ENCODE results near the gene MACC1. TPM values are rescaled to one million over a fixed set of nuclear protein-coding genes. Genes with fewer than 3 reads are reported as not detected.

MACC1 gene
- polyA plus RNA-seq, 1 experiment = not detected

DNA sequence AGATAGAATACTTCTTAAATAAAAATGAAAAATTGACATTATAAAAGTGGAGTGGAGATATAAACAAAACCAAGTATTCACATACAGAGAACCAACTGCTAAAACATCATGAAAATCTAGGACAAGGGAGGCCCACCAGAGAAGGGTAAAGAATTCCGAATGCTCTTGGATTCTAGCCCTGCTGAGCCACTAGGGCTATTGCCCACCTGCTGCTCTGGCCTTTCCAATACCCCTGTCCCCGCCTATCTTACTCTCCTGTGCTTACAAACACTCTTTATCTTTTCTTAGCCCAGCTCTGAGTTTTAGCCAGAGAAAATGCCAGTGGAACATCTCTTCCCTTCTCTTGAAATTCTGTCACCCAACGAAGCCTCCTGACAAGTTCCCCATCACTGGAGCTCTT, 100.3 kb downstream of the MACC1 start:
- Histone ChIP-seq H3K27me3 (ENCODE audit: control insufficient read depth, insufficient read depth, low read length) (no peaks in the 10 kb centered on the region), H3K4me3 (ENCODE audit: low read depth, low read length) (no peak overlapping the region), H3K36me3 (ENCODE audit: control insufficient read depth, insufficient read depth, low read length) (no peaks in the 10 kb centered on the region)
- TF ChIP-seq, protein P1, sequence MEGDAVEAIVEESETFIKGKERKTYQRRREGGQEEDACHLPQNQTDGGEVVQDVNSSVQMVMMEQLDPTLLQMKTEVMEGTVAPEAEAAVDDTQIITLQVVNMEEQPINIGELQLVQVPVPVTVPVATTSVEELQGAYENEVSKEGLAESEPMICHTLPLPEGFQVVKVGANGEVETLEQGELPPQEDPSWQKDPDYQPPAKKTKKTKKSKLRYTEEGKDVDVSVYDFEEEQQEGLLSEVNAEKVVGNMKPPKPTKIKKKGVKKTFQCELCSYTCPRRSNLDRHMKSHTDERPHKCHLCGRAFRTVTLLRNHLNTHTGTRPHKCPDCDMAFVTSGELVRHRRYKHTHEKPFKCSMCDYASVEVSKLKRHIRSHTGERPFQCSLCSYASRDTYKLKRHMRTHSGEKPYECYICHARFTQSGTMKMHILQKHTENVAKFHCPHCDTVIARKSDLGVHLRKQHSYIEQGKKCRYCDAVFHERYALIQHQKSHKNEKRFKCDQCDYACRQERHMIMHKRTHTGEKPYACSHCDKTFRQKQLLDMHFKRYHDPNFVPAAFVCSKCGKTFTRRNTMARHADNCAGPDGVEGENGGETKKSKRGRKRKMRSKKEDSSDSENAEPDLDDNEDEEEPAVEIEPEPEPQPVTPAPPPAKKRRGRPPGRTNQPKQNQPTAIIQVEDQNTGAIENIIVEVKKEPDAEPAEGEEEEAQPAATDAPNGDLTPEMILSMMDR (IDR thresholded peaks at IDR 0.05; ENCODE audit: insufficient read depth, low read depth, low read length) = no peak
- ChIA-PET POLR2A (no interaction called here), CTCF (no interaction called here)
- no peak for DNase-seq (ENCODE audit: low read depth)

DNA sequence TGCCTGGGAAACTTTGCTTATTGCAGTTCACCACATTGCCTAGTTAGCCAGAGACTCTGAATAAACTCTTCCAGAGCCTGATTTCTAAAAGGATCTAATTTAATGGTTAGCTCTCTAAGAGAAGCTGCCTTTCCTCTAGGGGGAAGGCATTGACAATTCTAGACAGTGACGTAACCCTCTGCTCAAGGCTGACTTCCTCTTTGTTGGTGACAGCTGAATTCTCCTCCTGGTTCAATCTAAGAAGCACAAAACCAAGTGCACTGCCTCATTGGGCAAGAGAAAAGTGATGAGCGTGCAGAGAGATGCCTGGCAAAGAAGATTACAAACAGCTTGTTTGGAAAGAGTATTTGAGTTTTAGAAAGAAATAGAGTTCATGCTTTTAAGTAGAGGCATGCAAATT, 102.7 kb downstream of the MACC1 start:
- no peaks in the 10 kb centered on the region for H3K27me3 ChIP-seq (ENCODE audit: control insufficient read depth, insufficient read depth, low read length)
- H3K4me3 ChIP-seq (ENCODE audit: low read depth, low read length) = no peak overlapping the region
- H3K36me3 ChIP-seq (ENCODE audit: control insufficient read depth, insufficient read depth, low read length) = no peaks in the 10 kb centered on the region
- CTCF ChIA-PET = interaction anchor here (0.9 to 1.1 kb wide), 2 partner anchors 11 to 132 kb away, joined by 3 read pairs; no protein-coding TSS in a partner anchor
- no peak for DNase-seq (ENCODE audit: low read depth)
- POLR2A ChIA-PET = no interaction called here
- TF ChIP-seq, protein P1 (IDR thresholded peaks at IDR 0.05; ENCODE audit: insufficient read depth, low read depth, low read length) = no peak

DNA sequence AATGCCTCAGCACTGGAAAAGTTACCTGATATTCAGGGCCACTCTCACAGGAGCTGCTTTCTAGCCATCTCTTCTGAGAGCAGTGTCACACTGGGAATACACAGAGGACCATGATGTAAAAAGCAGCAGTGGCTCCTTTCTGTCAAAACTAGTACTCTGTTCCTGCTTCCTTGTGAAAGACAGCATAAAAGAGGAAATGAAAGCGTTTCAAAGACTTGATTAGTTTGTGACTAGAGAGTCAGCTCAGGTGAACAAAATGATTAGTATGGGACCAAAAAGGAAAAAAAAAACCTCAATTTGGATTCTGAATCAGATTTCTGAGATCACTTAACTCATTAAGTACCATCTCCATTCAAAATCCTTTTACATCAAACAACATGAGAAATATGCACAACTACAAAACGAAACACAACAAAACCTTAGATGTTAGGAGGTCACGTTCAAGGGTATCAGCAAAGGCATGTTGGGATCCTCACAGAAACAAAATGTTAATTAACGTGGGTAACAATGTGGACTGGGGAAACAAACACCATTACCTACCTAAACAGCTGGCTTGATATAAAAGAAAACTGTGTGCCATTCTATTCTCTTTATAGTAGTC, 103.7 kb downstream of the MACC1 start:
- TF ChIP-seq, protein P1 (IDR thresholded peaks at IDR 0.05; ENCODE audit: insufficient read depth, low read depth, low read length) = no peak

DNA sequence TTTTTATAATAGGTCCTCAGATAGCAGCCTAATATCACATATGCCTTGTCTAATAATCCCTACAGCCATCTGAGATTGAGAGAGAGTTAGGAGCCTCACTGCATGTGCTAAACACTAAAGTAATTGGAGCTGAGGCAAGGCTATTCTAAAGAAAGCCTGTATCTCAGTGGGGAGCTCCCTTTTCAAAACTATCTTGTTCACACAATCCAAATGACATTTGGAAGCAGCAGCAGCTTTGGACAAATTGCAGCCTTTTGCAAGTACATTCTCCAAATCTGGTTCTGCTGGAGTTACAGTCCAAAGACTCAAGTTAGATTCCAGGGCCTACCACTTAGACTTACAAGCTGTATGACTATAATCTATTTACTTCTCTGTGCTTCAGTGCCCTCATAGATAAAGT, 104.5 kb downstream of the MACC1 start:
- Histone ChIP-seq H3K36me3 (ENCODE audit: control insufficient read depth, insufficient read depth, low read length) (no peaks in the 10 kb centered on the region), H3K4me3 (ENCODE audit: low read depth, low read length) (no peak overlapping the region), H3K27me3 (ENCODE audit: control insufficient read depth, insufficient read depth, low read length) (no peaks in the 10 kb centered on the region)
- CTCF ChIA-PET = interaction anchor here (1.0 to 1.2 kb wide), 2 partner anchors 11 to 19 kb away, joined by 3 read pairs; no protein-coding TSS in a partner anchor
- no peak for DNase-seq (ENCODE audit: low read depth)
- TF ChIP-seq, protein P1 (IDR thresholded peaks at IDR 0.05; ENCODE audit: insufficient read depth, low read depth, low read length) = no peak
- POLR2A ChIA-PET = no interaction called here

More for the DNA sequence above, 103.7 kb downstream of the MACC1 start:
- ChIA-PET CTCF (interaction anchor here (1.0 to 1.2 kb wide), 2 partner anchors 10 to 18 kb away, joined by 3 read pairs; no protein-coding TSS in a partner anchor), POLR2A (no interaction called here)
- Histone ChIP-seq H3K36me3 (ENCODE audit: control insufficient read depth, insufficient read depth, low read length) (no peaks in the 10 kb centered on the region), H3K27me3 (ENCODE audit: control insufficient read depth, insufficient read depth, low read length) (no peaks in the 10 kb centered on the region), H3K4me3 (ENCODE audit: low read depth, low read length) (no peak overlapping the region)
- no peak for DNase-seq (ENCODE audit: low read depth)

DNA sequence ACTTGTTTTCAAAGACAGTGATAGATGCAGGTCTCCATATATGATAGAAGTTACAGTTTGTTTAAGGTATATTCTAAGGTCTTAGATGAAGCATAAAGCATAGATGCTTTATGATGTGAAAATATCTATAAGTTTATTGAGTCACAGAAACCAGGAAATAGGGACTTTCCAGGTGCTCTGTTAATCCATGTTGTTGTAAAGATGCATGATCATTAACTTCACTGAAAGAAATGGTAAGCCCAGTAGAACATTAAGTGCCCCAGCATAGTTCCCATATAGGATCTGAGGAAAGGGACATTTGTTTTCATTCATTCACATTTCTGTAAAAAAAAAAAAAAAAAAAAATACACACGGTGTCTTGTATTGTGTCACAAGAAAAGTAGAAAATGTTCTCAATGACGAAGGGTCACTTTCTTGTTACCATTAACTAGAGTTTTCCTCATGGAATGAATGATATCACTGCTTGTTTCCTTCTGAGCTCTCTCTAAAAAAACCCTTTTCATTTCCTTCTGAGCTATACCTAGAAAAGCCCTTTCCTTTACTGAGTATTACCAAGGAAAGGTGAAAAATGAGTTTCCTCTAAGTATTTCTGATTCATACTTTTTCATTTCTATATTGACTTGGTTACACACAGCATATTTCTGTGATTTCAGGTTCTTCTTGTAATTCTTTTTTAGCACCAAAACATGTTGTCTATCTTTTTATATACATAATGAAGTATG, 105.2 kb downstream of the MACC1 start:
- Histone ChIP-seq H3K36me3 (ENCODE audit: control insufficient read depth, insufficient read depth, low read length) (no peaks in the 10 kb centered on the region), H3K4me3 (ENCODE audit: low read depth, low read length) (no peak overlapping the region), H3K27me3 (ENCODE audit: control insufficient read depth, insufficient read depth, low read length) (no peaks in the 10 kb centered on the region)
- TF ChIP-seq, protein P1 (IDR thresholded peaks at IDR 0.05; ENCODE audit: insufficient read depth, low read depth, low read length) = no peak
- CTCF ChIA-PET = interaction anchor here (1.0 kb wide), 1 partner anchor 19 kb away, joined by 3 read pairs; no protein-coding TSS in a partner anchor
- POLR2A ChIA-PET = no interaction called here
- no peak for DNase-seq (ENCODE audit: low read depth)

All from BJ (cell line).